COLO668 (cell line): ENCODE results near the gene RPS8.
"Not testable (repeated sequence)": the region's sequence is repeated elsewhere in the genome, so short reads cannot be mapped to it uniquely, and the experiment has no call there.

Experiments used
- DNase-seq: peaks from one replicate; lab custom pipeline; 2025; ENCODE audit not compliant: unreplicated experiment; lab: John Stamatoyannopoulos, UW

The RPS8 gene

DNA sequence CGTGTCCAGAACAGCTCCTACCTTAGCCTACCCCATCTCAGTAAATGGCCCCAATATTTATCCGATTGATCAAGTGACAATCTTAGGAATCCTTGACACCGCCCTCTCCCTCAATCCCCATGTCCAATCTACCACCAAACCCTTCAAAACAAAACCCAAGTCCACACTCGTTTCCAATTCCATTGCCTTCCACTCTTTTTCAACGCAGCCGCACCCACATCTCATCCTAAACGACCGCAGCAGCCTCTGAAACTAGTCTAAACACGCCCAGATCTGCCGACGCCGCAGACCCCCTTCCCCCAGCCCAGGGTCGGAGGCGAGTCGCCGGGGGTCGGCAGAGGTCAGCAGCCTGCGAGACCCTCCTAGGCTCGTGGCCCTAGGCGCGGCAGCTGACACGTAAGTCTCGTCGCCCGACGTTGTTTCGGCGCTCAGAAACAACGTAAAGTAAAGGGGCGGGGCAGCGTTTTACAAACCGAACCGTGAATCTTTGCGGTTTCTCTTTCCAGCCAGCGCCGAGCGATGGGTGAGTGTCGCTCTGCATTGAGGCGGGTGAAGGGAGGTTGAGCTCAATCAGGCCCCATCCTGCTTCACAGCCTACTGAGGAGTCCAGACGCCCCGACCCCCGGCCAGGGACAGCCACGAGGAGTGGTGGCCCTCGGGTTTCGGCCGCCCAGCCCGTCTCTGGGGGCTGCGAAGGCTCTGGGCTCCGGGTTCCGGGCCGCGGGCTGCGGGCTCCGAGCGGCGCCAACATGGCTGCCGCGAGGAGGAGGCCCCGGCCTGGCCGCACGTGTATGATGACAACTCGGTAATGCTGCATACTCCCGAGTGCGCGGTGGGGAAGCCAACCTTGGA lies at the start of gene RPS8:
RPS8 (plus strand) TSS at position 463 of the 852 bp plus-strand sequence; CDS start at position 520, 57 bp downstream.
- DNase-seq = peak; percentile 99

DNA sequence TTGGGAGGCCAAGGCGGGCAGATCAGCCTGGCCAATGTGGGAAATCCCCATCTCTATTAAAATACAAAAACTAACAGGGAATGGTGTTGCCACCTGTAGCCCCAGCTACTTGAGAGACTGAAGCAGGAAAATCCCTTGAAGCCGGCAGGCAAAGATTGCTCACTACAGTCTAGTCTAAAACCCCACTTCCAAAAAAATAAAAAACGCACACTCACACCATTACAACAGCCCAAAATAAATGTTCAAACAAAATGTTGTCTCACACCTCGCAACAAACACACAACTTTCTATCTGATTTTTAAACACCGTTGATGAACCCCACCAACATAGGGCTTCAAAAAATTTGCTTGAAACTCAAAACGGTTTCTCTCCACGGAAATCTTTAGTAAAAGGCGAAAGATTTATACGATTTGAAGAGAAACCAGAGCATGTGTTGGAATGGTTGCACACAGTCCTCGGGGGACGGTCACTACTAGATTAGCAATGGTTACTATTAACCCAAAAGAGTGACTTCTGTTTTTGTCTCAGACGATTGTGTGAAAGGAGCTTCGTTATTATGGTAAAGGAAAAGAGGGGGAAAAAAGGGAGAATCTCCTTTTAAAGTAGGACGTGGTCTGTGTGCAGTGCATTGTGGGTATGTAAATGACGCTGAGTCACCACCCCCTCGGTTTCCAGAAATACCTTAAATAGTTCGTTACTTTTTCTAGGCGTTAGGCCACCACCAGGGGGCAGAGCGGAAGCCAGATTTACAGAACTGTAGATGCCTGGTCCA lies 44.4 kb upstream of the RPS8 start, which contains the start of gene RNU5D-1:
RNU5D-1 (minus strand) TSS at position 430 of the 772 bp plus-strand sequence.
- peak; percentile 98 for DNase-seq

DNA sequence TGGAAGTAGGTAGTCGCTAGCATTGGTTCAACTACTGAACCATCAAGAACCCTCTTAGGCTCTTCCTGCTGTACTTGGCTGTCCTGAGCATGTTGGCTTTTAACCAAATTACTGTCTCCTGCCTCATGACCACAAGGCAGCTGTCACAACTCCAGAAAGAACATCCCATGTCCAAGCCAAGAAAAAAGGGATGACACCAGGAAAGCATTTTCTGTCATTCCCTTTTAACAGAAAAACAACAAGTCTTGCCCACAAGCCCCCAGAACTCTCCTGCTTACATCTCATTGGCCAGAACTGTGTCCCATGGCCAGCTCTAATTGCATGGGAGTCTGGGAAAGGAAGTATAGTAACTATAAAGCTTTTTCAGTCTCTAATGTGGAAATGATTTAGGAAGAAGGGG lies 42.0 kb upstream of the RPS8 start:
- DNase-seq = no peak

DNA sequence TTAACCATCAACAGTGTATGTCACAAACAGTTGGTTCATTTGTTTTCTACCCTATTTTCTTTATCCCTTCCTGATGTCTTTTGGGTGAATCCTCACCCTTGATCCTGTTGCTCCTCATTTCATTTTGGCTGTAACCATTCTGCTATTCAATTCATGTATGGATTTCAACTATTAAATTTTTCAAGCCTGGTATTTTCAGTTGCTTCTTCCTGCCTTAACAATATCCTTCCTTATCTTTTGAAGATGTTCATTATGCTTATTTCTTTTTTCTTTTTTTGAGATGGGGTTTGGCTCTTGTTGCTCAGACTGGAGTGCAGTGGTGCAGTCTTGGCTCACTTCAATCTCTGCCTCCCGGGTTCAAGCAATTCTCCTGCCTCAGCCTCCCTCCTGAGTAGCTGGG lies 41.6 kb upstream of the RPS8 start:
- no peak for DNase-seq

- DNase-seq = no peak
Observed at GRCh38 chr1:44735992-44736391, 39.3 kb upstream of the RPS8 start.

DNA sequence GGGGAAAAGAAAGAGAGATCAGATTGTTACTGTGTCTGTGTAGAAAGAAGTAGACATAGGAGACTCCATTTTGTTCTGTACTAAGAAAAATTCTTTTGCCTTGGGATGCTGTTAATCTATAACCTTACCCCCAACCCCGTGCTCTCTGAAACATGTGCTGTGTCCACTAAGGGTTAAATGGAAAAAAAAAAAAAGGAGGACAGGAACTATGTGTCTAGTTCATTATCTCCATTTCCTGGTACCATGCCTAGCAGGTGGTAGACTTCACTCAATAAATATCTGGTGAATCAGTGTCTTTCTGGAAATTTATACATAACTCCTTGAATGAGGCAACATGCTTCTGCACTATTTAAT lies 36.4 kb upstream of the RPS8 start:
- not testable (repeated sequence) for DNase-seq

DNA sequence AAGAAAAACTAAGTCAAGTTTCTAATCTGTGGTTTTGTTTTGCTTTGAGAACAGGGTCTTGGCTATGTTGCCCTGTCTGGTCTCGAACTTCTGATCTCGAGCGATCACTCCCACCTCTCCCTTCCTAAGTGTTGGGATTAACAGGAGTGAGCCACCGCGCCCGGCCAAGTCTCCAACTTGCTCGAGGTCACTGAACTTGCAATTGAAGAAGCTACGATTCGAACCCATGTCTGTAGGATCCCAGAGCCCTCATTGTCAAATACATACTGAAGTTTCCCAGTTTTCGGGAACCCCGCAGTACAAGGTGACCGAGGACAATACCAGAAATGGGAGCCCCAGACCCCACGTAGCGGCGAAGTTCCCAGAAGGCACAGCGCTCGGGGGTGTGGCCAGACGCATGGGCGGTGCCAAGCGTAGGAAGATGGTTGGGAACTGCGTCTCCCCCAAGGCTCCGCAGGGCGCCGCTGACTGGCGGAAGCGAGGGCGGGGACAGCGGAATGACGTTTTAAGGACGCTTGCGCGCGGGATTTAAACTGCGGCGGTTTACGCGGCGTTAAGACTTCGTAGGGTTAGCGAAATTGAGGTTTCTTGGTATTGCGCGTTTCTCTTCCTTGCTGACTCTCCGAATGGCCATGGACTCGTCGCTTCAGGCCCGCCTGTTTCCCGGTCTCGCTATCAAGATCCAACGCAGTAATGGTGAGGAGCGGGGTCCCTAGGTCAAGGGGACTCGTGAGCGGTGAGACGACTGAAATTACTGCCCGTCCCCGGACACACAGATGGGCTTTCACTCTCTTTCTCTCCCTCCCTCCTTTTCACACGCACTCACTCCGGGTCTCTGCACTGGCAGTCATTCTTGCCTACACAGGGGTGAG lies 35.8 kb upstream of the RPS8 start, which contains the start of gene KIF2C:
KIF2C (plus strand) TSS at position 531 of the 872 bp plus-strand sequence; CDS start at position 627, 96 bp downstream.
- DNase-seq = peak; percentile 100

DNA sequence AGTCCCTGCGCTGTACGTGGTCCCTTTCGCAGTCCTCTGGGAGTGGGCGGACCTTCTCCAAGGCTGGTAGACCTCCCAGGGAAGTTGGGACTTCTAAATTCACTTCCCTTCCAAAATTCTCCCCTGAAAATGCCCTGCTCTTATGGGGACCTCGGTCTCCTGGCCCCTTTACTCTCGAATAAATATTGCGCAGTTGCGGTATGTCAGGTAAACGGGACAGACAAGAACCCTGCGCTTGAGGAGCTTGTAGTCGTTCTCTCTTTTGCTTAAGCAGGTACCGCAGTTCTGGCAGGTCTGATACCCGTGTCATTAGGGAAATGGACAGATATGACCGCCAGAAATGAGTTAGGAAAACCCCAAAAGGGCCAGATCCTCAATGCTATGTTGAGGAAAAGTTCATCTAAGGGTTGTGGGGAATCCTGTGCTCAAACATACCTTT lies 35.1 kb upstream of the RPS8 start:
- no peak for DNase-seq

DNA sequence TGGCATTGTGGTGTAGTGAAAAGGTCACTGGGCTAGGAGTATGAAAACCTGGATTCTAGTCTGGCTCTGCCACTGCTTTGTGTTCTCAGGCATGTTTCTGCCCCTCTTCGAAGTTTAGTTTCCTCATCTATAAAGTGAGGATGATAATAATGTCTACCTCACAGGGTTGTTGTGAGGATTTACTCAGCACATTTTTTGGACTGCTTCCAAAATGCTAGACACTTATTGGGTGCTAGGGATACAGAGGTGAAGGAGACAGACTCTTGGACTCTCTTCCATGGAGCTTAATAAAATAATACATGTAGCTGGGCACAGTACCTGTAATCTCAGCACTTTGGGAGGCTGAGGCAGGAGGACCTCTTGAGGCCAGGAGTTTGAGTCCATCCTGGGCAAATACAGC lies 32.1 kb upstream of the RPS8 start:
- no peak for DNase-seq

DNA sequence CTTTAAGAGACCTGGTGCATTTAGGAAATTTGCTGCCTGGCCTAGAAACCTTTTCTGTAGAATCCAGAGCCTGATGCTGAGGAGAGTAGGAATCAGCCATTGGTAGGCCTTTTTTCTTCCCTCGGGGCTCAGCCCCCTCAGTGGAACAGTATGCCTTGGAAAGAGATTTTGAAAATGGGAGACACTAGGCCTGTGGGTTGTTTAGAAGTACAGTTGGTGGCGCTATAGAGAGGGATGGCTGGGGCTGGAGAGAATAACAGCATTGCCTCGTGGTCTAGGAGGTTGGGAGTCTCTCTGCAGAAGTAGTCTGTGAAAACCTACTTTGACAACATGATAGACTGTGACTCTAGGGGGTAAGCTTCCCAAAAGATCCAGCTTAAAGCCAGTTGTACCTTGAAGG lies 27.5 kb upstream of the RPS8 start:
- no peak for DNase-seq

GRCh38 chr1:44757420-44757819 lies 17.9 kb upstream of the RPS8 start:
- no peak for DNase-seq

- DNase-seq = no peak
Observed at GRCh38 chr1:44759077-44759476, 16.3 kb upstream of the RPS8 start.

DNA sequence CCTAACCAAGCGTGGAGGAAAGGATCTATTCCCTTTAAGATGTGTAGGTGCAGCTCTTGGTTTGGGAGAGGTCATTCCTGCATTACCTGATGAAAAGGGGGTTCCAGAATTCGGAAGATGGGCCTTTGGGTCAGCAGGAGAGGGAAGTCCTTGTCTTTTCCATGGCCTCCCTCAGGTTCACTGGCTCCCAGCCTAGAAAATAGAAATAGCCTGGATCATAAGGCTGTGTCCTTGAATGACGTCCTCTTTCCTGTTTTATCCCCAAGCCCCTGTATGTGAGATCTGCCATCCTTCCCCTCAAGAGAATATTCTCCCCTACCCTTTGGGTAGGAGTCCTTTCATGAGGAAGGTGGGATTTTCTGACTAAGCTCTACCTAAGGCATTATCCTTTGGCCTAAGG lies 14.5 kb upstream of the RPS8 start:
- DNase-seq = no peak

GRCh38 chr1:44766421-44766820 lies 8.9 kb upstream of the RPS8 start:
- DNase-seq = not testable (repeated sequence)

DNA sequence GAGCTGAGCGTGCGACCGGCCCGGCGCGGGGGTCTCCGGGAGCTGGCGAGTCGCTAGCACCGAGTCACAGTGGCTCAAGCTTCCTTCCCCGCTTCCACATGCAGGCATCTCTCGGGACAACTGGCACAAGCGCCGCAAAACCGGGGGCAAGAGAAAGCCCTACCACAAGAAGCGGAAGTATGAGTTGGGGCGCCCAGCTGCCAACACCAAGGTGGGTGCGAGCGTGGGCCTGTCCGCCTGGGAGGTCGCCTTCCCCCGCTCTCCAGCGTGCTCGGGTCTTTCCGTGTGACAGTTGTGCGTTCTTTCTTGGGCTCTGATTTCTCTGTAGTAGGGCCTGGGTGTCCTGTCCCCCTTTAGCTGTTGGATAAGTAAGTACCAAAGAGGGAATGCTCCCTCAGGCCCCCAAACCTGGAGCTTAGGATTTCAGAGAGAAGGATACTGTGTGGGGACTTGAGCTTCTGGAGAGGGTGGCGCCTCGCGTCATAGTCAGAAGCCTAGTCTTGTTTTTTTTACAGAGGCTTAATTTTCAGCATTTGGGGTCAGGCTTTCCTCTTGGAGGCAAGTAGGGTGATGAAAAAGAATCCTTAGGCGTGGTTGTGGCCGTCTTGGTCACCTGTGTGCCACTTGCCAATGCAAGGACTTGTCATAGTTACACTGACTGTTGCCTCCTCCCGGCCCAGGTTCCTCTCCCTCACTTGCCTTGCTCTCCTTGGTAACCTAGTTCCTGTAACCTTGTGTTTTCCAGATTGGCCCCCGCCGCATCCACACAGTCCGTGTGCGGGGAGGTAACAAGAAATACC lies 790 bp downstream of the RPS8 start:
- peak; percentile 71 for DNase-seq

- no peak for DNase-seq
Observed at GRCh38 chr1:44776730-44777068, 1.4 kb downstream of the RPS8 start.

- DNase-seq = no peak
Observed at GRCh38 chr1:44777547-44777946, 2.2 kb downstream of the RPS8 start.

GRCh38 chr1:44777969-44778635 lies 2.8 kb downstream of the RPS8 start:
- DNase-seq = no peak

DNA sequence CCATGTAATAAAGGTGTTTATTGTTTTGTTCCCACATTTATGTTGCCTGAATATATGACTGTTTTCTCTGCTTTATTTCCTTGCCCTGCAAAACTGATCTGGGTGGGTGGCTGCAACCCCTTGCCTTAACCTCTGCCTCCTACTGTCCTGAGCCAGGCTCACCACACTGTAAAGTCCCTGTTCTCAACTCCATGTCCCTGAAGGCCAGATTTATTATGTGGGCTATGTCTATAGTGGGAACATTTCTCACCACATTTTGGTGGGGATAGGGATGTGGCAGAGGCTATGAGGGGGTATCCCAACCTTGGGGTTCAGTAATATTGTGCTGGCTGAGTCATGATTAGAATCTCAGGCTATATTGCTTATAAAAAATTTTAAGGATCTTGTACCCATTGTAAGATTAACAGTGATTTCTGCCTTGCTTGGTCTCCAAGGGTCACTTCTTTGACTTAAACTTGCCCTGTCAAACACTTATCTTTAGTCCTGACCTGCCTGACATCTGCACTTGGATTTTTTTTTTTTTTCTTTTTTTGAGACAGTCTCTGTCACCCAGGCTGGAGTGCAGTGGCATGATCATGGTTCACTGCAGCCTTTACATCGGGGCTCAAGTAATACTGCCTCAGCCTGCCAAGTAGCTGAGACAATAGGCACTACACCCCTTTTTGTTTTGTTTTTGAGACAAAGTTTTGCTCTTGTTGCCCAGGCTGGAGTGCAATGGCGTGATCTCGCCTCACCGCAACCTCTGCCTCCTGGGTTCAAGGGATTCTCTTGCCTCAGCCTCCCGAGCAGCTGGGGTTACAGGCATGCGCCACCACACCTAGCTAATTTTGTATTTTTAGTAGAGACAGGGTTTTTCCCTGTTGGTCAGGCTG lies 3.6 kb downstream of the RPS8 start:
- no peak for DNase-seq
